Neutrophil (primary cell): Measurements from ENCODE around the gene ASTN1.

Source experiments
- H3K27ac ChIP-seq: fragments of 200-600 bp; sonication (generic); 2 replicates; pipeline ENCODE4 v1.5.1; 2016; ENCODE audit warnings: mild to moderate bottlenecking, moderate library complexity
- H3K27me3 ChIP-seq: fragments of 200-600 bp; sonication (generic); 2 replicates; pipeline ENCODE4 v1.6.0; 2016; ENCODE audit warnings: mild to moderate bottlenecking
- H3K36me3 ChIP-seq: fragments of 200-600 bp; sonication (generic); 2 replicates; pipeline ENCODE4 v1.5.1; 2017
- H3K4me1 ChIP-seq, 2 experiments: fragments of 200-600 bp in 1 of 2; sonication (generic) in 1 of 2; 1 replicate in 1 of 2; 2 replicates in 1 of 2; pipeline versions ENCODE4 v1.5.1 to v1.6.1; 2013 to 2016; ENCODE audit warnings: low read depth in 1 of 2, low read length in 1 of 2, mild to moderate bottlenecking in 1 of 2, moderate library complexity in 1 of 2; ENCODE audit not compliant: control insufficient read depth in 1 of 2, insufficient read depth in 1 of 2
- H3K4me3 ChIP-seq, 2 experiments: fragments of 200-600 bp in 1 of 2; sonication (generic) in 1 of 2; 1 replicate in 1 of 2; 2 replicates in 1 of 2; pipeline ENCODE4 v1.5.1; 2013 to 2016; ENCODE audit warnings: low read depth in 1 of 2, low read length in 1 of 2, mild to moderate bottlenecking in 1 of 2, moderate library complexity in 1 of 2
- H3K9me3 ChIP-seq: fragments of 200-600 bp; sonication (generic); 2 replicates; pipeline ENCODE4 v1.5.1; 2016
- CTCF ChIP-seq: fragments of 200-600 bp; sonication (generic); IDR thresholded peaks from 2 replicates; pipeline ENCODE4 v1.5.1; 2016; ENCODE audit warnings: antibody characterized with exemption

ASTN1 gene

DNA sequence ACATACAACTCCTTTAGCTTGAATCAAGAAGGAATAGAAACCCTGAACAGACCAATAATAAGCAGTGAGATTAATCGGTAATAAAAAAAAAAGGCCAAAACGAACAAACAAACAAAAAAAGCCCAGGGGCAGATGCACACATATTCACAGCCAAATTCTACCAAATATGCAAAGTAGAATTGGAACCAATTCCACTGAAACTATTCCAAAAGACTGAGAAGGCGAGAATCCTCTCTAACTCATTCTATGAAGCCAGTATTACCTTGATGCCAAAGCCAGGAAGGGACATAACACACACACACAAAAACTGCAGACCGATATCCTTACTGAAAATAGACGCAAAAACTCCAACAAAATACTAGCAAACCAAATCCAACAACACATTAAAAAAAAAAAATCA is 161.6 kb downstream of the ASTN1 start:
- Histone ChIP-seq H3K27ac (no peak overlapping the region), H3K4me3 (no peak overlapping the region)
- no peak for TF ChIP-seq CTCF

DNA sequence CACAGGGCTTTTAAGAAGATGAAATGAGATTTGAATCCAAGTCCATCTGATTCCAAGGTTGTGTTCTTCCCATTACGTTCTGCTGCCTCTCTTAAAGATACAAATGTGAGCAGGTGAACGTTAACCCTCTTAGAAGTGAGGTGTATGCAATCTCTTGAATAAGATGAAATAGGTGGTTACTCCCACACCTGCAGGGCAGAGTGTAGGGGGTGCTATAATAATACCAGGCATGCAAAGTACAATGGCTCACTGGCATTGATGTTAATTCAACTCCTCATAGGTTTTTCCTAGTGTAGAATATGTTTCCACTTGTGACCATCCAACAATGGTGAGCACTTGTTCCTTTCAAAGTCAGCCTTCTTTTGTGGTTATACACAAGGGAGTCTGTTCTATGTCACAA is 163.0 kb downstream of the ASTN1 start:
- H3K9me3 ChIP-seq, result no peaks in the 10 kb centered on the region
- no peaks in the 10 kb centered on the region for H3K36me3 ChIP-seq
- no peaks in the 10 kb centered on the region for H3K4me1 ChIP-seq
- H3K27me3 ChIP-seq, result no peaks in the 10 kb centered on the region
- no peak overlapping the region for H3K27ac ChIP-seq
- no peak for TF ChIP-seq CTCF
- no peak overlapping the region for H3K4me3 ChIP-seq

More for the DNA sequence above, 161.6 kb downstream of the ASTN1 start:
- no peaks in the 10 kb centered on the region for H3K9me3 ChIP-seq
- H3K36me3 ChIP-seq, result no peaks in the 10 kb centered on the region
- H3K4me1 ChIP-seq, result no peaks in the 10 kb centered on the region
- H3K27me3 ChIP-seq, result no peaks in the 10 kb centered on the region

GRCh38 chr1:176998183-176998795 is 166.2 kb downstream of the ASTN1 start:
- Histone ChIP-seq H3K27me3 (no peaks in the 10 kb centered on the region), H3K36me3 (no peaks in the 10 kb centered on the region), H3K27ac (no peak overlapping the region), H3K4me1 (no peaks in the 10 kb centered on the region), H3K9me3 (no peaks in the 10 kb centered on the region), H3K4me3 (no peak overlapping the region)
- no peak for TF ChIP-seq CTCF

DNA sequence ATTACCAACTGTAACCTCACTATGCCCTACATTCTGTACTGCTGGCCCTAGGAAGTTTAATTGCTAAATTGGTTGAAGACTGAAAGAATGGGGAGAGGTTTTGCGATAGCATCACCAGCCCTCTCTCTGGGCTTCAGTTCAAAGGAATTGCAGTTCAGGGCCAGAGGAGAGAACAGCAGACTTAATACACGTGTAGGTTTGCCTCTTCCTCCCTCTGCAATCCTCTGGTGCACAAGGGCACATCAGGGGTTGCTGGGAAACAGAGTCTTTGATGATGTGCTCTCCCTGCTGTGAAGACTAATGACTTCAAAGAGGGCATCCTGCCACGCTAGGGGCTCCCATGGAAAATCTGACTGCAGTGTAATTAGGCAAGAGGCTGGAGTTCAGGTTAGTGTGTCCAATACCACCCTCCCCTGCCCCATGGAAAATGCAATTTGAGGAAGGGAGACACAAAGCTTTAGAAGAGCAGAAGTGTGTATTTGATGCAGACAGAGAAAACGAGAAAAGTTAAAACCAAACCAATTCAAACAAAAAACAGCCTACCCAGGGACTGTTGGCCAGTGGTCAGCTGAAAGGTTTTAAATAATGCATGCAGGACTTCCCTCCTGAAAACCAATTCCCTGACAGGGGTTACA is 167.9 kb downstream of the ASTN1 start:
- Histone ChIP-seq H3K27me3 (no peaks in the 10 kb centered on the region), H3K9me3 (no peaks in the 10 kb centered on the region), H3K4me1 (no peaks in the 10 kb centered on the region), H3K36me3 (no peaks in the 10 kb centered on the region), H3K4me3 (no peak overlapping the region), H3K27ac (no peak overlapping the region)
- no peak for TF ChIP-seq CTCF

GRCh38 chr1:176994931-176995596 is 169.4 kb downstream of the ASTN1 start:
- no peaks in the 10 kb centered on the region for H3K27me3 ChIP-seq
- no peaks in the 10 kb centered on the region for H3K36me3 ChIP-seq
- no peak overlapping the region for H3K4me3 ChIP-seq
- H3K27ac ChIP-seq, result no peak overlapping the region
- TF ChIP-seq CTCF, result no peak
- H3K4me1 ChIP-seq, result no peaks in the 10 kb centered on the region
- no peaks in the 10 kb centered on the region for H3K9me3 ChIP-seq
